Mesenchymal stem cell (in vitro differentiated cells and primary cell): ENCODE data around the gene TRAF2.

Experiments
- DNase-seq: peaks from one replicate; pipeline ENCODE4 v3.0.0-alpha.2; 2013
- H2AFZ ChIP-seq: one replicate; pipeline ENCODE4 v1.6.1; 2013; ENCODE audit warnings: low read depth, mild to moderate bottlenecking, control low read depth, inconsistent platforms, low read length, moderate library complexity
- H2AK5ac ChIP-seq: 2 replicates; pipeline ENCODE4 v1.6.1; 2013; ENCODE audit warnings: low read length, moderate library complexity, mild to moderate bottlenecking, inconsistent platforms; ENCODE audit not compliant: severe bottlenecking
- H2BK120ac ChIP-seq: one replicate; pipeline ENCODE4 v1.6.1; 2013; ENCODE audit warnings: low read depth, mild to moderate bottlenecking, inconsistent platforms, low read length, moderate library complexity
- H2BK12ac ChIP-seq, 2 experiments: one replicate each; pipeline ENCODE4 v1.6.1; 2013; ENCODE audit warnings: inconsistent platforms in 2 of 2, low read length in 2 of 2, mild to moderate bottlenecking in 2 of 2, moderate library complexity in 2 of 2, control low read depth in 1 of 2
- H2BK15ac ChIP-seq: one replicate; pipeline ENCODE4 v1.6.1; 2013; ENCODE audit warnings: mild to moderate bottlenecking, low read depth, inconsistent platforms; ENCODE audit not compliant: poor library complexity, severe bottlenecking
- H2BK5ac ChIP-seq: 2 replicates; pipeline ENCODE4 v1.6.1; 2013; ENCODE audit warnings: low read depth, mild to moderate bottlenecking, low read length, control low read depth, inconsistent platforms; ENCODE audit not compliant: poor library complexity, severe bottlenecking
- H3K14ac ChIP-seq, 2 experiments: one replicate each; pipeline ENCODE4 v1.6.1; 2013; ENCODE audit warnings: inconsistent platforms in 2 of 2, low read length in 2 of 2, control low read depth in 1 of 2, mild to moderate bottlenecking in 1 of 2, moderate library complexity in 1 of 2
- H3K18ac ChIP-seq, 2 experiments: one replicate each; pipeline ENCODE4 v1.6.1; 2013; ENCODE audit warnings: inconsistent platforms in 2 of 2, low read length in 2 of 2, control low read depth in 1 of 2, low read depth in 1 of 2, mild to moderate bottlenecking in 1 of 2
- H3K23ac ChIP-seq, 2 experiments: one replicate each; pipeline ENCODE4 v1.6.1; 2013; ENCODE audit warnings: inconsistent platforms in 2 of 2, low read length in 2 of 2, mild to moderate bottlenecking in 2 of 2, moderate library complexity in 2 of 2, control low read depth in 1 of 2
- H3K27ac ChIP-seq: 2 replicates; pipeline ENCODE4 v1.5.1; 2013; ENCODE audit warnings: mild to moderate bottlenecking, moderate library complexity, low read length, control low read depth, inconsistent platforms; ENCODE audit not compliant: poor library complexity, severe bottlenecking
- H3K27me3 ChIP-seq, 2 experiments: 2 replicates each; pipeline versions ENCODE4 v1.6.1 to v1.7.0; 2013; ENCODE audit warnings: low read length in 2 of 2, mild to moderate bottlenecking in 2 of 2, moderate library complexity in 2 of 2, control low read depth in 1 of 2, inconsistent platforms in 1 of 2; ENCODE audit not compliant: control insufficient read depth in 1 of 2, insufficient read depth in 1 of 2
- H3K36me3 ChIP-seq, 2 experiments: 2 replicates each; pipeline versions ENCODE4 v1.6.1 to v1.7.0; 2013; ENCODE audit warnings: low read length in 2 of 2, control low read depth in 1 of 2, inconsistent platforms in 1 of 2, low read depth in 1 of 2, mild to moderate bottlenecking in 1 of 2; ENCODE audit not compliant: insufficient read depth in 2 of 2, control insufficient read depth in 1 of 2
- H3K4ac ChIP-seq, 2 experiments: one replicate each; pipeline ENCODE4 v1.6.1; 2013; ENCODE audit warnings: inconsistent platforms in 2 of 2, low read length in 2 of 2, mild to moderate bottlenecking in 2 of 2, moderate library complexity in 2 of 2, control low read depth in 1 of 2, low read depth in 1 of 2
- H3K4me1 ChIP-seq: 2 replicates; pipeline ENCODE4 v1.6.1; 2013; ENCODE audit warnings: low read depth, low read length, control low read depth; ENCODE audit not compliant: control insufficient read depth, insufficient read depth
- H3K4me2 ChIP-seq: 2 replicates; pipeline ENCODE4 v1.6.1; 2013; ENCODE audit warnings: low read length, mild to moderate bottlenecking, inconsistent platforms; ENCODE audit not compliant: poor library complexity, severe bottlenecking
- H3K4me3 ChIP-seq, 2 experiments: 2 replicates each; pipeline versions ENCODE4 v1.5.1 to v1.7.0; 2013; ENCODE audit warnings: low read length in 2 of 2, mild to moderate bottlenecking in 2 of 2, control low read depth in 1 of 2, low read depth in 1 of 2; ENCODE audit not compliant: insufficient read depth in 1 of 2
- H3K79me1 ChIP-seq: replicated peaks from 2 replicates; pipeline ENCODE4 v1.6.1; 2013; ENCODE audit warnings: mild to moderate bottlenecking, control low read depth, low read length, inconsistent platforms; ENCODE audit not compliant: poor library complexity, severe bottlenecking
- H3K9ac ChIP-seq: 2 replicates; pipeline ENCODE4 v1.7.0; 2013; ENCODE audit warnings: mild to moderate bottlenecking, low read length, moderate library complexity
- H3K9me3 ChIP-seq: 2 replicates; pipeline ENCODE4 v1.7.0; 2013; ENCODE audit warnings: mild to moderate bottlenecking, low read length; ENCODE audit not compliant: control insufficient read depth
- H4K8ac ChIP-seq: one replicate; pipeline ENCODE4 v1.6.1; 2013; ENCODE audit warnings: inconsistent platforms, mild to moderate bottlenecking, low read length, moderate library complexity
- H4K91ac ChIP-seq: one replicate; pipeline ENCODE4 v1.6.1; 2013; ENCODE audit warnings: mild to moderate bottlenecking, low read length, inconsistent platforms
- WGBS: methylation state at CpG from one replicate; pipeline ENCODE4 v1.1.7; 2013; ENCODE audit warnings: mixed read lengths; 5-methylcytosine and 5-hydroxymethylcytosine counted together

The TRAF2 gene

GRCh38 chr9:136965771-136966484, 79.6 kb downstream of the TRAF2 start:
- no peak overlapping the region for H2BK120ac ChIP-seq
- no peak overlapping the region for H3K23ac ChIP-seq
- H3K18ac ChIP-seq, result no peak overlapping the region
- H2AFZ ChIP-seq, result no peak overlapping the region
- no peak for DNase-seq
- no peak overlapping the region for H3K14ac ChIP-seq
- 55% methylated on average over 23 of the region's 23 CpGs for WGBS
- no peak overlapping the region for H3K4me2 ChIP-seq
- H3K4ac ChIP-seq, result no peak overlapping the region
- peaks cover 0 to 28% of the 10 kb centered on the region in 2 experiments for H3K27me3 ChIP-seq
- H2BK5ac ChIP-seq, result no peak overlapping the region
- peak overlapping the region; percentile 18 for H3K9ac ChIP-seq
- H3K79me1 ChIP-seq, result no peaks in the 10 kb centered on the region
- no peaks in the 10 kb centered on the region for H3K9me3 ChIP-seq
- H4K91ac ChIP-seq, result no peak overlapping the region
- no peak overlapping the region for H3K27ac ChIP-seq
- no peak overlapping the region for H2BK12ac ChIP-seq
- no peak overlapping the region for H2BK15ac ChIP-seq
- no peaks in the 10 kb centered on the region for H3K36me3 ChIP-seq
- no peak overlapping the region for H4K8ac ChIP-seq
- peak overlapping the region in 1 of 2 experiments; percentile 53 for H3K4me3 ChIP-seq
- no peak overlapping the region for H2AK5ac ChIP-seq
- H3K4me1 ChIP-seq, result peaks cover 8% of the 10 kb centered on the region

- H2BK15ac ChIP-seq, result no peak overlapping the region
- H3K4me1 ChIP-seq, result peaks cover 3% of the 10 kb centered on the region
- no peak for DNase-seq
- WGBS, result 91% methylated on average over 16 of the region's 17 CpGs
- peaks cover 0 to 20% of the 10 kb centered on the region in 2 experiments for H3K27me3 ChIP-seq
- no peak overlapping the region for H3K23ac ChIP-seq
- no peak overlapping the region for H2BK120ac ChIP-seq
- H2AFZ ChIP-seq, result no peak overlapping the region
- no peak overlapping the region for H3K4me3 ChIP-seq
- H2BK5ac ChIP-seq, result no peak overlapping the region
- no peak overlapping the region for H3K4ac ChIP-seq
- H3K18ac ChIP-seq, result no peak overlapping the region
- no peak overlapping the region for H4K8ac ChIP-seq
- H3K27ac ChIP-seq, result no peak overlapping the region
- H3K79me1 ChIP-seq, result no peaks in the 10 kb centered on the region
- no peak overlapping the region for H2AK5ac ChIP-seq
- H4K91ac ChIP-seq, result no peak overlapping the region
- no peak overlapping the region for H2BK12ac ChIP-seq
- no peak overlapping the region for H3K14ac ChIP-seq
- no peak overlapping the region for H3K9ac ChIP-seq
- H3K36me3 ChIP-seq, result no peaks in the 10 kb centered on the region
- H3K4me2 ChIP-seq, result no peak overlapping the region
- no peaks in the 10 kb centered on the region for H3K9me3 ChIP-seq
Observed at GRCh38 chr9:136968333-136969127, 82.2 kb downstream of the TRAF2 start.

GRCh38 chr9:136969150-136969549, 82.8 kb downstream of the TRAF2 start:
- Histone ChIP-seq H3K9me3 (no peaks in the 10 kb centered on the region), H3K9ac (no peak overlapping the region), H3K4me3 (no peak overlapping the region), H2AFZ (no peak overlapping the region), H3K4me1 (peaks cover 3% of the 10 kb centered on the region), H4K91ac (no peak overlapping the region), H3K27ac (no peak overlapping the region), H3K36me3 (no peaks in the 10 kb centered on the region), H2BK120ac (no peak overlapping the region), H3K27me3 (peaks cover 0 to 20% of the 10 kb centered on the region in 2 experiments), H3K23ac (no peak overlapping the region), H2BK15ac (no peak overlapping the region), H3K14ac (no peak overlapping the region), H2BK12ac (no peak overlapping the region), H3K79me1 (no peaks in the 10 kb centered on the region), H2AK5ac (no peak overlapping the region), H4K8ac (no peak overlapping the region), H2BK5ac (no peak overlapping the region), H3K18ac (no peak overlapping the region), H3K4me2 (no peak overlapping the region), H3K4ac (no peak overlapping the region)
- WGBS, result 93% methylated on average over 17 of the region's 17 CpGs
- DNase-seq, result no peak

GRCh38 chr9:136969774-136970173, 83.5 kb downstream of the TRAF2 start:
- Histone ChIP-seq H2BK5ac (no peak overlapping the region), H3K4me2 (no peak overlapping the region), H4K91ac (no peak overlapping the region), H2AFZ (no peak overlapping the region), H3K23ac (no peak overlapping the region), H3K18ac (no peak overlapping the region), H3K4me3 (no peak overlapping the region), H3K4ac (no peak overlapping the region), H3K9ac (no peak overlapping the region), H3K14ac (no peak overlapping the region), H3K4me1 (peaks cover 5% of the 10 kb centered on the region), H2AK5ac (no peak overlapping the region), H2BK120ac (no peak overlapping the region), H3K27ac (no peak overlapping the region), H3K36me3 (no peaks in the 10 kb centered on the region), H2BK15ac (no peak overlapping the region), H2BK12ac (no peak overlapping the region), H4K8ac (no peak overlapping the region), H3K79me1 (no peaks in the 10 kb centered on the region), H3K27me3 (peaks cover 0 to 17% of the 10 kb centered on the region in 2 experiments), H3K9me3 (no peaks in the 10 kb centered on the region)
- WGBS, result 70% methylated on average over 4 of the region's 5 CpGs
- no peak for DNase-seq
